Activated effector memory CD4-positive, alpha-beta T cell treated with Interleukin-2 at 50 U/mL for 16 hours (primary cell): ENCODE results near the gene PRPSAP1.
A peak's percentile ranks its signal among the peaks of the same experiment; 100 is the strongest.
"Not testable (repeated sequence)": the region's sequence is repeated elsewhere in the genome, so short reads cannot be mapped to it uniquely, and the experiment has no call there.

Source experiments
- DNase-seq: peaks from one replicate; pipeline ENCODE4 v3.0.0-alpha.2; 2020

Gene PRPSAP1

DNA sequence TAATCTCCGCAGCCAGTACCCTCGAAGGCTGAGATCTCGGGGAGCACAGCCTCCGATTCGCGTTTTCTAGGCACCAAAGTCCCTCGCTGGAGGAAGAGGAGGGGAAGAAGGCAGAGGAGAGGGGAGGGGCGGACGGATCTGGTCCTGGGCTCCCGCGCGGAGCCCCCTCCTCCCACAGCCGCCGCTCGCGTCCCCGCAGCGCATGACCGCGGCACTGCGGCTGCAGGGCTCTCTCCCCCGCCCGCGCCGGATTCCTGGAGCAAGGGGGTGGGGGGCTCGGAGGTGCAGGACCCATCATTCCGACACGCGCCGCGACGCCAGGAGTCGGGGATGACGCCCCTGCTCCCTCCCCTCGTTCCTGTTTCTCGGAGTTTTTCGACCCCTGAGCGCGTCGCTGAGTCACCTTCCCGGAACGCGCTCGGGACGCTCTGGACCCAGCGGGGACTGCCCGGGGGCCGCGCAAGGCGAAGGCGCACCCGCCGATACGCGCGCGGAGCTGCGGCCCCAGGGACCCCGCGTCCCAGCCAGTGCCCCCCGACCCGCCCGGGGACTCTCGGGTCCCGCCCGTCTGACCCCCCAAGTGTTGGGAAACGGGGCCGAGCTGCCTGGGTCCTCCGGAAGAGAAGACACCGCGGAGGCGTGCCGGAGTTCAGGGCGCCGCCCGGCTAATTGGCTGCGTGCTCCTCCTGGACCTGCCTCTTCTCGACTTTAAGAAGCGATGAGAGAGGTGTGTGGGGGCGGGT, 29.3 kb upstream of the PRPSAP1 start:
- DNase-seq = peak; percentile 55

DNA sequence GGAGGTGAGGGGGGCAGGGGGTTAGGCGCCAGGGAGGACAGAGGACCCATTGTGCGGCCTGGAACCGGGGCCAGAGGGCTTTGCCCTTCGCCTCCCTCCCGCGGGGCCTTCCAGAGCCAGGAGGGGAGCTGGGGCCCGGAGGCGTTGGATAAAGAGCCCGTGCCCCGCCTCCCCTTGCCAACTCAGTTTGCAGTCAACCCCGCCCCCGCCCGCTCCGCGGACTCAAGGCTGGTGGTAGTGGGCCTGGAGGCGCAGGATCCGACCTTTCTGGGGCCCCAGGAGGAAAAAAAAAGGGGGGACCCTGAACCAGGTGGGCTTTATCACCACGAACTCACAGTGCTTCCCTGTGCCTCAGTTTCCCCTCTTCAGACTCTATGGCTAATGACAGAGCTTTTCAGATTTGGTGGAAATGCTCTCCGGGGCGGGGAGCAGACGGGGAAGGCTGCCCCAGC, 28.7 kb upstream of the PRPSAP1 start:
- no peak for DNase-seq

DNA sequence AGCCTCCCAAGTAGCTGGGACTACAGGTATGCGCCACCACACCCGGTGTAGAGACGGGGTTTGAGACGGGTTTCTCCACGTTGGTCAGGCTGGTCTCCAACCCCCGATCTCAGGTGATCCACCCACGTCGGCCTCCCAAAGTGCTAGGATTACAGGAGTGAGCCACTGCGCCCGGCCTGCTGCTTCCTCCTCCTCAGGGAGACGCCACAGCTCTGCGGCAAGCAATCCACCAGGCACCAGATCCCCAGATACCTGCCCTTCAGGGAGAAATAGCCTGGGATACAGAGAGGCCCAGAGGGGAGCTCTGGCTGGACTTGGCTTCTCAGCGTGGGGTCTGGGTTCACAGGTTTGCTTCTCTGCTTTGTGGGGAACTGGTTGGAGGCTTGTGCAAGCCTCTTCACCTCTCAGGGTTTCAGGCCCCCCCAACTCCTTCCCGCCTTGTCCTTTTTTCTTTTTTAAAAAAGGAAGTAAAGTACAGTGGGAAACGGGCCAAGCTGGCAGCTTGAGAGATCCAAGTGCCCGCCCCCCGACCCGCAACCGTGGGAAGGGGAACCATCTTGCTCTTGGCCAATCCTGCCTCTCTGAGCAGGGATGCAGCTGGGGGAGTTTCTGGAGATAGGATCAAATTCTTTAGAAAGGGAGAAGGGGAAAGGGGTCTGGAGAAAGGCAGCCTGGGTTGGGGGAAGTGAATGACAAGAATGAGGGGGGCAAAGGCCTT, 28.1 kb upstream of the PRPSAP1 start:
- DNase-seq = no peak

DNA sequence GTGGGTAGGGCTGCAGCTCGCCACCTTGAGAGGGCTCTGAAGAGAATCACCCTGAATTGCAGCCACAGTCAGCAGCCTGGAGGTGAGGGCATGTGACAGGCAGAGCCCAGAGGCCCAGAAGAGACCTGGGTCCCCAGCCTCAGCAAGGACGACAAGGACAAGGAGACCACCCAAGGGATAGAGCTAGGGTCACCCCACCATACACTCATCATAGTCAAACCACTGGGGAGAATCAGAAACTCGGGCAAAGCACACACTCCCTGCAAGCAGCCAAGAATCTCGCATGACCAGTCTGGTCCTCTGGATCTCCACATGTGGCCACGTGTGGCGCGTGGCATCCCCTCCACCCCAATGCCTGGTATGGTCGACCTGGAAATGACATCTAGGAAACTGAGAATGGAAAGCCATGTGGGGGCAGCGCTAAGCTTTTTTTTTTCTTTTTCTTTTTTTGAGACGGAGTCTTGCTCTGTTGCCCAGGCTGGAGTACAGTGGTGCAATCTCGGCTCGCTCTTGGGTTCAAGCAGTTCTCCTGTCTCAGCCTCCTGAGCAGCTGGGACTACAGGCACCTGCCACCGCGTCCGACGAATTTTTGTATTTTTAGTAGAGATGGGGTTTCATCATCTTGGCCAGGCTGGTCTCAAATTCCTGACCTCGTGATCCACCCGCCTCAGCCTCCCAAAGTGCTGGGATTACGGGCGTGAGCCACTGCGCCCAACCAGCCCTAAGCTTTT, 26.1 kb upstream of the PRPSAP1 start:
- no peak for DNase-seq

DNA sequence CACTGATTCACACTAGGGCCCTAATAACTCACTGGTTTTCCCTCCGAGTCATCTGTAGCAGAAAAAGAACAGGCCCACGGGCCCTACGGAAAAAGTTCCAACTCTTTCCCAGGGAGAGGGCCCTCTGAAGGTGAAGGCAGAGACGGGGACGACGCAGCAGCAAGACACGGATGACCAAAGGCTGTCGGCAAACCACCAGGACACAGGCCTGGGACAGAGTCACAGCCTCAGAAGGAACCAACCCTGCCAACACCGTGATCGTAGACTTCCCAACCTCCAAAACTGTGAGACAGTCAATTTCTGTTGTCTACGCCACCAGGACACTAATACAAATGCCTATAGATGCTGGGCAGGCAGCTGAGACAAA, 25.5 kb upstream of the PRPSAP1 start:
- DNase-seq = no peak

DNA sequence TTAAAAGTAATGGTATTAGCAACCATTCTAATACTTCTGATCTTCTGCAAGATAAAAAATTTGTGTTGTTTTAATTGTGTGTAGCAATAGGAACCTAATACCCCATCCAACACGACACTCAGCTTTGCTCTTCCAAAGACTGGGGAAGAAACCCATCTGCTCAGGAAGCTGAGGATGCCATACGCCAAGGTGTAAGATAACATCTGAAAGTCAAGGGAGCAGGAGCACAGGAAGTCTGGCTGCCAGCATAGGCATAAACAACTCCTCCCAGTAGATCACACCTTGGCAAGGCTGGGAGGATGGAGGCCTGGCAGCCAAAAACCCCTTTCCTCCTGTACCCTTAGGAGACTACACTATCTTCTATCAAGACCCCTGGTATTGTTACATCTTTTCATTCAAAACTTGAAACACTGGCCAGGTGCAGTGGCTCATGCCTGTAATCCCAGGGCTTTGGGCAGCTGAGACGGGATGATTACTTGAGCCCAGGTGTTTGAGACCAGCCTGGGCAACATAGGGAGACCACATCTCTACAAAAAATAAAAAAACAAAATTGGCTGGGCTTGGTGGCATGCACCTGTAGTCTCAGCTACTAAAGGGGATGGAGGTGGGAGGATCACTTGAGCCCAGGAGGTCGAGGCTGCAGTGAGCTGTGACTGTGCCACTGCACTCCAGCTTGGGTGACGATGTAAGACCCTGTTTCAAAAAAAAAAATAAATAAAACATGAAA, 25.0 kb upstream of the PRPSAP1 start:
- DNase-seq = no peak

- no peak for DNase-seq
These were observed 22.8 kb upstream of the PRPSAP1 start for GRCh38 chr17:76376318-76377133.

- no peak for DNase-seq
These were observed 18.2 kb upstream of the PRPSAP1 start for GRCh38 chr17:76371656-76372628.

DNA sequence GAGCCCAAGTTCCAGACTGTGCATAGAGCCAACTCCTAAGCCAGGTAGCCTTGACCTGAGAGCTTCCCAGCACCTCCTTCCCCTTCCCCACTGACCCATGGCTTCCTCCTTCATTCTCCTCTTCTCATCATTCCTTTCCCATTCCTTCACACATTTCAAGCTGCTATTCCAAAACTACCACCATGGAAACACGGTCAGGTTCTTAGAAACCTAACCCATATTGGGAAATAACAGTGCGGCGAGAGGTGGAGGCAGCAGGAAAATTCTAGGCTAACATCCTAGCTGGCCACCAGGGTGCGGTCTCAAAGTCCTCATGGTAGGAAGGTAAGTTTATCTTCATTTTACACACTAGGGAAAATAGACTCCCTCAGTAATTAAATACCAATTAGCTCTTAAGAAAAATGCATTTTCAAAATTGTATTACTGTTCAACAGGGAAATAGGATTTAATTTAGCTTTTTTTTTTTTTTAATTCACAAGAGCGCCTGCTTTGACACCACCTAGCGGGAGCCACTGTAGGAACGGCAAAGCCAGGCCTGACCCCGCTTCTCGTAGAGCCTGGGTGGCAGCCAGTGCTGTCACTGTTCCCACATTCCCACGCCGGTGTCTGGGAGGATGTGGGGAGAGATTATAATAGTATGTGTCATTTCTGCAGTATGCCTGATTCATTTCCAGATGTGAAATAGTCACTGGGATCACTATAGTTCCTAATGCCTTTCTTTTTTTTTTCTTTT, 16.7 kb upstream of the PRPSAP1 start:
- DNase-seq = no peak

DNA sequence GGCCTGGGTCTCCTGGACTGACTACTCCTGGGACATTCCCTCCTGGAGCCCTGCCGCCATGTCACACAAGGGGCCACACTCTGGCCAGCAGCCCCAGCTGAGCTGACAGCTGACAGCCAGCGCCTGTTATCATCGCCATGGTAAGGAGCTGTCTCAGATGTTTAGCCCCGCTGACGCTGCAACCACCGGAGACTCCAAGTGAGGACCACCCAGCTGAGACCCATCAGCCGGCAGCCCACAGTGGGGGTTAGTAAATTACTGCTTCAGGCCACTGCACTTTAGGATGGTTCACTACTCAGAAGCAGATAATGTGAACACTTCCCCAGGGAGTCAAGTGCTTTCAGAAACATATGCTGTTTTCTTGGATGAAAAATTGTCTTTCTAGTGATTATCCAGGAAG, 16.1 kb upstream of the PRPSAP1 start:
- no peak for DNase-seq

- no peak for DNase-seq
These were observed 15.7 kb upstream of the PRPSAP1 start for GRCh38 chr17:76369379-76369778.

DNA sequence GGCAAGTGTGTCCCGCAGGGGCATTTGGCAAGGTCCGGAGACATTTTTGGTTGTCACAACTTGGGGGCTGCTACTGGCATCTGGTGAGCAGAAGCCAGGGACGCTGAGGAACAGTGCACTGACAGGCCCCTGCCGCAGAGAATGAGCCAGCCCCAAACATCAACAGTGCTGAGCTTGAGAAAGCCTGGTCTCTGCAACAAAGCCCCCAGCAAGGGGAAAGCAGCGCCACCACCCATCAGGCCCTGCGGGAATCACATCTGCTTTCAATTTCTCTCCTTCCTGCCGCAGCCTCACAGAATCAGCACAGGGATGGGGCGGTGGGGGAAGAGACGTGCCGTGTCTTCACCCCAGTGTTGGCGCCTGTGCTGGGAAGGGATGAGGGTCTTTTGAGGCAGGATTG, 14.8 kb upstream of the PRPSAP1 start:
- DNase-seq = no peak

- DNase-seq = no peak
These were observed 13.9 kb upstream of the PRPSAP1 start for GRCh38 chr17:76367642-76368041.

DNA sequence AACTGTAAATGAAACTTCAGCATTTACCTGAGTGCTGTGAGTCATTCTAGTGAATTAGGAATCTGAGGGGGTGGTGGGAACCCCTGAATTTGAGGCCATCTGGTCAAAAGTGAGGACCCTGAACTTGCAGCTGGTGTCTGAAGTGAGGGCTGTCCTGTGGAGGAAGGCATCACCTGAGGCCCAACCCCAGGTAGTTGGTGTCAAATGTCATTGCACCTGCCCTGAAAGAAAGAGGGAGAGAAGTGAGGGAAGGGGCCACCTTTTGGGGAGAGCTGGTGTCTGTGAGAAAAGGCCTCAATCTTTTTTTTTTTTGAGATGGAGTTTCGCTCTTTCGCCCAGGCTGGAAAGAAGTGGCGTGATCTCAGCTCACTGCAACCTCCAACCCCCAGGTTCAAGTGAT, 12.5 kb upstream of the PRPSAP1 start:
- DNase-seq = no peak

DNA sequence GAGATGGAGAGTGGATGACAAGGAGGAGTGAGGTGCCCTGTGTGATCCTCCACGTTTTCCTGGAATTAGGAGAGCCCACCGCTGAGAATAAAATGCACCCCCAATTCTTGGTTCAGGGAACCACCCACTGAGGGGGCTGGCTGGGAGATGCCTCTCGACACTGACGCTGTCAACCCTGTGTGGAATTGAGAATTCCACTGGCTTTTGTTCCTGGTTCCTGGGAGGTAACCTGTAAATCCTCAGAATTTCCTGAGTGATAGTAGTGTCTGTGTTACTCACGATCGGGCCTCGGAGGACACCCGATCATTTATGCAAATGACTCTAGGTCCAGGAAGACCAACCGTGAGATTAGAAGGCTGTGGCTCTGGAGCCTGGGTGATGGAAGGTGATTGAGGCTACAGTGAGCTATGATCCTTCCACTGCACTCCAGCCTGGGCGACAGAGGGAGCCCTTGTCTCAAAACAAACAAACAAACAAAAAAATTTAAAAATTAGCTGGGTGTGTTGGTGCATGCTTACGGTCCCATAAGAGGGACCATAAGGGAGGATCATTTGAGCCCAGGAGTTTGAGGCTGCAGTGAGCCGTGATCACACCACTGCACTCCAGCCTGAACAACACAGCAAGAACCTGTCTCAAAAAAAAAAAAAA, 11.7 kb upstream of the PRPSAP1 start:
- DNase-seq = no peak

GRCh38 chr17:76363107-76363842, 9.6 kb upstream of the PRPSAP1 start:
- DNase-seq = no peak

DNA sequence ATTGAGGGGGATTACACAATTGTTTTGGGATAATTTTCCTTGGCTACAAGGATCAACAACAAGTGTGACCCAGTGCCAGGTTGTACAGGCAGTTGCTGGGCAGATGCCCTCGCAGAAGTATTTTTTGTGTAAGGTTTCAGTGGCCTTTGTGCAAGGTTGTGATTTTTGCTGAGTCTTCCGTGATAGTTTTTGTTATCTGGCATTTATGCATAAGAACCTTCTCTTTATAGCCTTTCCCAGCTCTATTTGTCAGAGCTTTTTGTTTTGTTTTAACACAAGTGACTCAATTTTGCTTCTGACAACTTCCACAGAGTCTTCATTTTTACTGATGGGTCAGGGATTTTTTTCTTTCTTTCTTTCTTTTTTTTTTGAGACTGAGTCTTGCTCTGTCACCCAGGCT, 6.7 kb upstream of the PRPSAP1 start:
- no peak for DNase-seq

DNA sequence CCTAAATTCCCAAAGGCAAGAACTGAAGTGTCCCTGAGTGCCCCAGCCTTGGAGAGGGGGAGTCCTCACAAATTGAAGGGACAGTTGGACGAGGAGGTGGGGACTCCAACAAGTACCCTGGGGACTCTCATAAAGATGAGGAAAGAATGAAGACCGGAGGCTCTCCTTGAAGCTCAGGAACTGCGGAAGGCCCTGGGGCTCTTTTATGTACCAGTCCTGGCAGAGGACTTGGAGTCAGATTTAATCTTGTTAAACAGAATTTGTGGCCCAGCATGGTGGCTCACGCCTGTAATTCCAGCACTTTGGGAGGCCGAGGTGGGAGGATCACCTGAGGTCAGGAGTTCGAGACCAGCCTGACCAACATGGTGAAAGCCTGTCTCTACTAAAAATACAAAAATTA, 6.1 kb upstream of the PRPSAP1 start:
- not testable (repeated sequence) for DNase-seq

- DNase-seq = no peak
These were observed 5.7 kb upstream of the PRPSAP1 start for GRCh38 chr17:76359375-76359774.
